Measurements from ENCODE around the gene GPC5.

GRCh38 chr13:92028695-92029094 is 630.3 kb downstream of the GPC5 start:
- TF ChIP-seq EZH2phosphoT487 (IDR thresholded peaks at IDR 0.05) (no peak), EZH2 (IDR thresholded peaks at IDR 0.05) (no peak)
- TF ChIP-seq, protein P1, sequence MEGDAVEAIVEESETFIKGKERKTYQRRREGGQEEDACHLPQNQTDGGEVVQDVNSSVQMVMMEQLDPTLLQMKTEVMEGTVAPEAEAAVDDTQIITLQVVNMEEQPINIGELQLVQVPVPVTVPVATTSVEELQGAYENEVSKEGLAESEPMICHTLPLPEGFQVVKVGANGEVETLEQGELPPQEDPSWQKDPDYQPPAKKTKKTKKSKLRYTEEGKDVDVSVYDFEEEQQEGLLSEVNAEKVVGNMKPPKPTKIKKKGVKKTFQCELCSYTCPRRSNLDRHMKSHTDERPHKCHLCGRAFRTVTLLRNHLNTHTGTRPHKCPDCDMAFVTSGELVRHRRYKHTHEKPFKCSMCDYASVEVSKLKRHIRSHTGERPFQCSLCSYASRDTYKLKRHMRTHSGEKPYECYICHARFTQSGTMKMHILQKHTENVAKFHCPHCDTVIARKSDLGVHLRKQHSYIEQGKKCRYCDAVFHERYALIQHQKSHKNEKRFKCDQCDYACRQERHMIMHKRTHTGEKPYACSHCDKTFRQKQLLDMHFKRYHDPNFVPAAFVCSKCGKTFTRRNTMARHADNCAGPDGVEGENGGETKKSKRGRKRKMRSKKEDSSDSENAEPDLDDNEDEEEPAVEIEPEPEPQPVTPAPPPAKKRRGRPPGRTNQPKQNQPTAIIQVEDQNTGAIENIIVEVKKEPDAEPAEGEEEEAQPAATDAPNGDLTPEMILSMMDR (IDR thresholded peaks at IDR 0.05), result no peak
